ACC112 (cell line): ENCODE data around the gene NDUFA6.
"Not testable (repeated sequence)": the region's sequence is repeated elsewhere in the genome, so short reads cannot be mapped to it uniquely, and the experiment has no call there.

Experiments used
- H2AFZ ChIP-seq: fragments of 200-600 bp; sonication (generic); one replicate; pipeline ENCODE4 v1.6.0; 2017; ENCODE audit warnings: antibody characterized with exemption, low read length; ENCODE audit not compliant: unreplicated experiment
- H3K27ac ChIP-seq: fragments of 200-600 bp; sonication (generic); 2 replicates; pipeline ENCODE4 v1.5.1; 2014; ENCODE audit warnings: low read depth, mild to moderate bottlenecking, antibody characterized with exemption, low read length, moderate library complexity
- H3K27me3 ChIP-seq: fragments of 200-600 bp; sonication (generic); 2 replicates; pipeline ENCODE4 v1.6.1; 2014; ENCODE audit warnings: mild to moderate bottlenecking, antibody characterized with exemption, low read length, moderate library complexity, mixed read lengths; ENCODE audit not compliant: insufficient read depth
- H3K36me3 ChIP-seq: fragments of 200-600 bp; sonication (generic); 2 replicates; pipeline ENCODE4 v1.6.1; 2016; ENCODE audit warnings: mild to moderate bottlenecking, antibody characterized with exemption, low read length, moderate library complexity, mixed read lengths; ENCODE audit not compliant: insufficient read depth
- H3K4me1 ChIP-seq: fragments of 200-600 bp; sonication (generic); one replicate; pipeline ENCODE4 v1.6.1; 2016; ENCODE audit warnings: low read length, mixed read lengths; ENCODE audit not compliant: insufficient read depth, unreplicated experiment, control insufficient read depth
- H3K4me3 ChIP-seq: fragments of 200-600 bp; sonication (generic); 2 replicates; pipeline ENCODE4 v1.5.1; 2014; ENCODE audit warnings: mild to moderate bottlenecking, low read depth, low read length
- H3K79me2 ChIP-seq: fragments of 200-600 bp; sonication (generic); one replicate; pipeline ENCODE4 v1.6.0; 2016; ENCODE audit warnings: low read length; ENCODE audit not compliant: control insufficient read depth, unreplicated experiment, insufficient read depth

The NDUFA6 gene

GRCh38 chr22:42090596-42091454, at the start of gene NDUFA6:
TSS of gene NDUFA6 (minus strand) at chr22:42090772. CDS start at chr22:42090744, 28 bp downstream.
- peak within 1 kb of the TSS; percentile 98 for H3K4me3 ChIP-seq
- peaks cover 3% of the 10 kb centered on the region for H3K4me1 ChIP-seq
- no peaks in the 10 kb centered on the region for H3K36me3 ChIP-seq
- peak within 1 kb of the TSS; percentile 90 for H3K27ac ChIP-seq
- H3K27me3 ChIP-seq: no peaks in the 10 kb centered on the region
- peak within 1 kb of the TSS; percentile 98 for H2AFZ ChIP-seq
- H3K79me2 ChIP-seq: peaks cover 12% of the 10 kb centered on the region

- H3K36me3 ChIP-seq, H2AFZ ChIP-seq, H3K79me2 ChIP-seq, H3K27me3 ChIP-seq, H3K27ac ChIP-seq, H3K4me3 ChIP-seq, H3K4me1 ChIP-seq: not testable (repeated sequence)
These were observed 49.6 kb upstream of the NDUFA6 start for GRCh38 chr22:42140153-42140552.

- H3K4me3 ChIP-seq, H2AFZ ChIP-seq, H3K4me1 ChIP-seq, H3K79me2 ChIP-seq, H3K36me3 ChIP-seq, H3K27ac ChIP-seq, H3K27me3 ChIP-seq: not testable (repeated sequence)
These were observed 48.9 kb upstream of the NDUFA6 start for GRCh38 chr22:42139508-42139907.

GRCh38 chr22:42138972-42139371, 48.4 kb upstream of the NDUFA6 start:
- H3K79me2 ChIP-seq: no peaks in the 10 kb centered on the region
- no peaks in the 10 kb centered on the region for H3K36me3 ChIP-seq
- H2AFZ ChIP-seq: no peak overlapping the region
- H3K27me3 ChIP-seq: no peaks in the 10 kb centered on the region
- no peaks in the 10 kb centered on the region for H3K4me1 ChIP-seq
- H3K4me3 ChIP-seq: no peak overlapping the region
- H3K27ac ChIP-seq: no peak overlapping the region

- Histone ChIP-seq H2AFZ (no peak overlapping the region), H3K4me3 (no peak overlapping the region), H3K79me2 (no peaks in the 10 kb centered on the region), H3K27me3 (no peaks in the 10 kb centered on the region), H3K36me3 (no peaks in the 10 kb centered on the region), H3K27ac (no peak overlapping the region), H3K4me1 (no peaks in the 10 kb centered on the region)
These were observed 47.7 kb upstream of the NDUFA6 start for GRCh38 chr22:42138122-42138770.

- not testable (repeated sequence) for H2AFZ ChIP-seq, H3K27ac ChIP-seq, H3K4me1 ChIP-seq, H3K79me2 ChIP-seq, H3K4me3 ChIP-seq, H3K36me3 ChIP-seq, H3K27me3 ChIP-seq
These were observed 45.1 kb upstream of the NDUFA6 start for GRCh38 chr22:42135688-42136087.

GRCh38 chr22:42134100-42135020, 43.8 kb upstream of the NDUFA6 start:
- Histone ChIP-seq H3K79me2 (no peaks in the 10 kb centered on the region), H3K27me3 (no peaks in the 10 kb centered on the region), H3K27ac (no peak overlapping the region), H3K4me3 (no peak overlapping the region), H3K4me1 (no peaks in the 10 kb centered on the region), H3K36me3 (no peaks in the 10 kb centered on the region), H2AFZ (no peak overlapping the region)

GRCh38 chr22:42132457-42132856, 41.9 kb upstream of the NDUFA6 start:
- Histone ChIP-seq H2AFZ (no peak overlapping the region), H3K79me2 (no peaks in the 10 kb centered on the region), H3K36me3 (no peaks in the 10 kb centered on the region), H3K27me3 (no peaks in the 10 kb centered on the region), H3K4me1 (no peaks in the 10 kb centered on the region), H3K4me3 (no peak overlapping the region), H3K27ac (no peak overlapping the region)

- H2AFZ ChIP-seq: no peak overlapping the region
- no peaks in the 10 kb centered on the region for H3K36me3 ChIP-seq
- H3K27me3 ChIP-seq: no peaks in the 10 kb centered on the region
- no peak overlapping the region for H3K4me3 ChIP-seq
- no peaks in the 10 kb centered on the region for H3K4me1 ChIP-seq
- no peak overlapping the region for H3K27ac ChIP-seq
- no peaks in the 10 kb centered on the region for H3K79me2 ChIP-seq
These were observed 41.0 kb upstream of the NDUFA6 start for GRCh38 chr22:42131562-42131961.

GRCh38 chr22:42130639-42131431, 40.3 kb upstream of the NDUFA6 start, which contains the start of gene CYP2D6:
TSS of gene CYP2D6 (minus strand) at chr22:42130810. CDS start at chr22:42130791, 19 bp downstream.
- H3K27ac ChIP-seq, H3K4me1 ChIP-seq, H3K36me3 ChIP-seq, H2AFZ ChIP-seq, H3K4me3 ChIP-seq, H3K27me3 ChIP-seq, H3K79me2 ChIP-seq: not testable (repeated sequence)
